Epidermal melanocyte (primary cell): ENCODE data around the gene CPNE8.

Experiments
- DNase-seq: peaks from one replicate; pipeline ENCODE4 v3.0.0; 2011; ENCODE audit warnings: low spot score; ENCODE audit not compliant: insufficient read length

CPNE8 gene

DNA sequence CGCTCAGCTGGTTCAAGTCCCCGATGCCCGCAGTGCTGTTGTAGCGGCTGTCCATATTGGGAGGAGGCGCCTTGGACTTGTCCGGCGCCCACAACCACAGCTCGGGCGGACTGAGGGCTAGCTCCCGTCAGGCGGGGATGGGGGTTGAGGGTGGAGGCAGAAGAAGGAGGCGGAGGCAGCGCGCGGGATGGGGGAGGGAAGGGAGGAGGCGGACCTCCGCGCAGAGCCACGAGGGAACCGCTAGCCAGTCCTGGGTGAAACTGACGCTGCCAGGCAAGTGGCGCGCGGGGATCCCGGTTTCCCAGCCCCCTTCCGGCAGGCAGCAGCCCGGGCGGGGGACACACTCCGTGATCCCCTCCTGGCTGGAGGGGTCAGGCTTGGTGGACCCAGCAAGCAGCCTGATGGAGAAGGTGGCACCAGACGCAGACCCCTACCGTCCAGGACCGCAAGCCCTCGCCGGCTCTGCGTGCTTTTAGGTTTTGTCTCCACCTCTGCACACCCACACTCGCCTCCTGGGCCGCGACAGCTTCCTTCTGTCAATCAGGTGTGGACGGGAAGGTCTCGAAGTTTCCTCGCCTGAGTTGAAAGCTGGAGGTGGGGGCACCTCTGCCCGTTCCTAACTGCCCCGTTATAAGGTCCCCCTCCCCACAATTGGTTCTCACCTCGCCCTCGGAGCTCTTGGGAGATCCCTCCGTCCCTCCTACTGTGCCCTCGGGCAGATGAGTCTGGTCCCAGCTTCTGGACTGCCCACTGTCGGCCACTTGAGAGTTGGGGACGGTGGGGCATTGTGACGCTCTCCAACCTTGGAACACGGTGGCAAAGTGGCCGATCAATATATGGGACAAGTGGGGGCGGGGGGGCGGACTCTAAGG lies at the start of gene CPNE8:
TSS of gene CPNE8 (minus strand) at position 112 of the 872 bp plus-strand sequence. CDS start at position 55, 57 bp downstream.
- peak; percentile 53 for DNase-seq

GRCh38 chr12:38954238-38954873 lies 49.0 kb upstream of the CPNE8 start:
- no peak for DNase-seq

GRCh38 chr12:38949363-38949762 lies 44.0 kb upstream of the CPNE8 start:
- DNase-seq, result no peak

GRCh38 chr12:38934686-38935085 lies 29.3 kb upstream of the CPNE8 start:
- no peak for DNase-seq

- DNase-seq, result no peak
Observed at GRCh38 chr12:38934078-38934584, 28.7 kb upstream of the CPNE8 start.

GRCh38 chr12:38932320-38932719 lies 26.9 kb upstream of the CPNE8 start:
- no peak for DNase-seq

DNA sequence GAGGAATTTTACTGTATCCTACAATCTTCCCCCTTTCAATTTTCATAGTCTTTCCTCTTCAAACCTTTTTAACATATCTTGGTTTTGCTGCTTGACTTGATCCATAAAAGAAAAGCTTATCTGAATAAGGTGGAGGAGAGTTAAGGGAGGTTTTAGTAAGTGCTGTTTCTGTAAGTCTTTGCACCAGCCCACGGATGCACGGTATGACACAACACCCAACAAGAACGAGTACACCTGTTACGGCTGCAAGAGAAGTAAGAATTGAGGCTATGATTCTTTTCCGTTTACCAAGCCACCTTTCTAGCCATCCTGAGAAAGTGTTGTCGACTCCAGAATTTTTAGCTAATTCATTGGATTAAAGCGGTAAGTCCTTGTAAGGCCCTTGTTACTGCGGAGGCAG lies 26.1 kb upstream of the CPNE8 start:
- no peak for DNase-seq

DNA sequence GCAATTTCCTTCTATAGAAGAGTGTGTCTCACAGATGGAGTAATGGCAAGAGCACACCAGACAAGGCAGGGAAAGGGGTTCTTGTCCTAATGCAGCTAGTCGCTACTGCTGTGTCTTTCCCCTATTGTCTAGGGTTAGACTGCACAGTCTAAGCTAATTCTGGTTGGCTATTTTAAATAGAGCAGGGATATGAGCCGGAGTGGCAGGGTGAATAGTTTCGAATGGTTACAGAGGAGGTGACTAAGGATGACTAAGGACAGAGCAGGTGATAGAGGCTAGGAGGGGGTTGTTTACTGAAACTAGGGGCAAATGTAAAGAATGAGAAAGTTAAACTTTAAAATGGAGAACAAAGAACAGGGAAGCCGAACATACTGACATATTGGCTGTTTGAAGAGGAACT lies 25.6 kb upstream of the CPNE8 start:
- no peak for DNase-seq

GRCh38 chr12:38926501-38926900 lies 21.1 kb upstream of the CPNE8 start:
- DNase-seq, result no peak

DNA sequence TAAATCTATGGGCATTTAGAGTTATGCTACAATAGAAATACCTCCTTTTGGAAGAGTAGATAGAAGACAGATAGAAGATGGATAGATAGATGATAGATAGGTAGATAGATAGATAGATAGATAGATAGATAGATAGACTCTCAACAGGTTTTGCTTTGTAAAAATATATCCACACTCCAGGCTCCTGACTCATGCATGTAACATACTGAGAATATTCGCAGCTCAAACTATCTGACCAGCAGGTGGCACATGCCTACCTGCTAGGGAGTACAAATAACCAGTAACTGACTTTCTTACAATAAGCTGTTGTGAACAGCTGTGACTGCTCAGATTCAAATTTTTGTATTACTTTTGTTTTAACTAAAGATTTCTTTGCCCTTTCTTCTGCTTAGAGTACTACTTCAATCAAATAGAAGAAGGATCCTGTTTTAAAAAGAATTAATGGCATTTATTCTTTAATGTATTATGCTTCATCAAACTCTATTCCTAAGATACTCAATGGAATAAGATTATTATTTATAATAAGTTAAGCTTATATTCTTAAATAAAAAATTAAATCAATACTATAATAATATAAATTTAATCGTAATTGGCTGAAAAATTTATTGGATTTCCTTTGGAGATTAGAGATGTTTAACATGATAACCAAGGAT lies 15.8 kb upstream of the CPNE8 start:
- DNase-seq, result no peak

- DNase-seq, result no peak
Observed at GRCh38 chr12:38919191-38919590, 13.8 kb upstream of the CPNE8 start.

DNA sequence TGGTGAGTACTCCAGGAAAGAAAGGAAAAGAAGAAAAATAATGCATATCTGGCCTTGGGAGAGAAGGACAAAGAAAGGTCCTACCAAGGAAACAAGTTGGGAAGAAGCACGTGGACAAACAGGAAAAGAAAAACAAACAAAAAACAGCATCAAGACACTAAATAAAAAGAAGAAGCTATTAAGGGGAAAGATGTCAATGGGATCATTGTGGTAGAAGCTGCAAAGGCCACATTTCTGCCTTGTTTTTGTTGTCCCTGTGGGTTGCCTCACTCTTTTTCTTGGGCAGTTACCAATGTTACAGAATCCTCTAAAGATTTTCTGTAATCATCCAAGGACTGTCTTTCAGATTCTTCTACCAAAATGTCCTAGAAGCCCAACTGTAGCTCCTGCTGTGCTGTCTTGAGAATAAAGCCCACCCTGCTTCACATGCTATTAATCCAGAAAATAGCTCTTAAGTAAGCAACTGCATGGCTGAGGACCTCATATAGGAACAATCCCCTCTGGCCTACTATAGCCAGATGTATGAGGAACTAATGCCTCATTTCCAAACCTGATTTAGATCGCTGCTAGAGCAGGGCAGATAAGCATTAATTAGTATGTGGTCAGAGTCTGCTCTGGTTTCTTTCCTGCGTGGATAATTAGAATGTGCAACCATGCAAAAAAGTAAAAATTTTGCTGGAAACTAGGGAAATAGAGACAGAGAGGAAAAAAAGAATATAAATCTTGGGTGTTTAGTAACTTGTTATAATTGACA lies 10.2 kb upstream of the CPNE8 start:
- DNase-seq, result no peak

DNA sequence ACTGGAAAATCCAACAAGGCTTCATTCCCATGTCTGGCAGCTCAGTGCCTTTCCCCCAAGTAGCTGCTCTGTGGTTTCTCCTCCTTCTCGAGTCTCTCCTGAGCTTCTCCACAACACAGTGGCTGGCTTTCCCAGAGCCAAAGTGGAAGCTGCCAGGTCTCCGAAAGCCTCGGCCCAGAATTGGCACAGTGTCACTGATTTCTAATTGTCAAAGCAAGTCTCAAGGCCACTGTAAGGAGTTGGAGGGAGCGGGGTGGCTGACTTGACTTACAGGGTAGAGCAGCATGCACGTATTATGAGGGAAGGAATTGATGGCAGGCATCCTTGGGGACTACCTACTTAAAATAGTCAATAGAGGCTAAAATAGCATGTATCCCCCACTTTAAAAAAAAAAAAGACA lies 6.7 kb upstream of the CPNE8 start:
- no peak for DNase-seq

DNA sequence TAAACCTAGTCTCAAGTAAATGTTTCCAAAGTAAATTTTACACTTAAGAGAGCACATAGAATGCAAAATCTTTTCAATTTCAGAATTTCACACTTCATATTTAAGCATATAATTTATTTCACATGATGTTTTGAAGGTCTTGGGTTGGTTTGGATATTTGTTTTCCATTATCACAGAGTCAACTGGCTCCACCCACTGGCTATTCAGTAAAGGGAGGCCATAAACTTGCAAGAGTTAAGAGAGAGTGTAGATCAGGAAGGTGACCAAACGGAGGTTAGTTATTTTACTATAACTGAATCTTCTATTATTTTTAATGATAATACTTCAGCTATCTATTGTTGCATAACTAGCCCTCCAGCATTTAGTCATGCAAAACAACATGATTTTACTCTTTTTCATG lies 6.2 kb upstream of the CPNE8 start:
- DNase-seq, result no peak

GRCh38 chr12:38907201-38907923 lies 2.0 kb upstream of the CPNE8 start:
- no peak for DNase-seq

DNA sequence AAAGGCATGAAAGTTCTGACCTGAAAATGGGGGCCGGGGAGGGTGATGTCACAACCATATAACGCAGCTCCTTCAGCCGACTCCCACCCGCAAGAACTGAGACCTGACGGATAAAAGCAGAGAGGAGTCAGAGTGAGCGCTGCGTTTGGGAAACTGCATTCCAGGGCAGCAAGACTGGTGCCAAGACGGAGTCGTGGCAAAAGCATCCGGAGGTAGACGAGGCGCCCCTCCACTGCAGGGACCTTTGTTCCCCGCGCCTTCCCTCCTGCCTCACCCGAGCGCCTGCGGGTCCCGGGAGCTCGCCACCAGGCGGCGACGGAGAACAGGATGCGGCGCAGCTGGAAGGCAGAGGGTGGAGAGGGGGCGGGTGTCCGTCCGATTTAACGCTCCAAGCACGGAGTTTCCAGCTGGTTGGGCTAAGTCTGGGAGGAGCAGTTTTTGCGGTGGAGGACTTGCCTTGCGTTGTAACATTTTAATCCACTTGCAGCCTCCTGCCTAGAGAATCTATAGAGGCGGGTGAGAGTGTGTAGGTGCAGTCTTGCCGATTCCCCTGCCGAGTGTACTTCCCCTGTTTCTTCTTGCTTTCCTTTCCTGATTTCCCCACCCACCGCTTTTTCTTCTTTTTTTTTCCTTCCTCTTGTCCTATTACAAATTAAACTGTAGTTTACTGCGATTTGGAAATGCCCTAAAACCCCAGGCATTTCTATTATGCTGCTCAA lies 1.2 kb upstream of the CPNE8 start:
- peak; percentile 64 for DNase-seq

DNA sequence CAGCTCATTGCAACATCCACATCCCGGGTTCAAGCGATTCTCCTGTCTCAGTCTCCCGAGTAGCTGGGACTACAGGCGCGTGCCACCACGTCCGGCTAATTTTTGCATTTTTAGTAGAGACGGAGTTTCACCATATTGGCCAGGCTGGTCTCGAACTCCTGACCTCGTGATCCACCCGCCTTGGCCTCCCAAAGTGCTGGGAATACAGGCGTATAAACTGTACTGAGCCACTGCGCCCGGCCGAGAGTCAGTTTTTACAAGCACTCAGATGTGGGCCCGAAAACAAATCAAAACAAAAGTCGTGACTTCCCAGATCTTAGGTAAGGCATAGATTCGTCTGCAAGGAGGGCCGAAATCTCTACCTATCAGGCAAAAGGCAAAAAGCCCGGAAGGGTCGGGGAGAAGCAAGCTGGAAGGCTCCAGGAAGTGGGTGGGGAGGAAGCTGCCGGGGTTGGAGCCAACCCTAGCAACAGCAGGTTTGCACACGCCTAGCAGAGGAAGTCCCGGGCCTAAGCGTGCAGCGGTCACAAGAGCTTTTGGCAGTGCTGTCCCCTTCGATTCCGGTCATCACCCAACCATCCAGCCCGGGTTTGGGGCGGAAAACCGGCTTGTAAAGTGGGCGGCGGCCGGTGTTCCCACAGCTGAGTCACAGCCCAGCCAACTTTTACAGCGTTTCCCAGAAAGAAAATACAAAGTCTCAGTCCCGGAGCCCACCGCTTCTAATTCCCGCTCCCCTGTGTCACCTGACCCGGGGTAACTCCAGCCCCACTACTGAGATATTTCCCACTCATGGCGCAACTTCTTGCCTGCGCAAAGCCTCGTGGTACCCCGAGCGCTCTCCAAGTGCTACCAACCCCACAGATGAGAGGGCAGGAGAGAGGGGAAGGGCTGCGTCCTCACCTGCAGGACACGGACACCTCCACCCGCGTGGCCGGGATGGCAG lies 583 bp downstream of the CPNE8 start:
- DNase-seq, result no peak

DNA sequence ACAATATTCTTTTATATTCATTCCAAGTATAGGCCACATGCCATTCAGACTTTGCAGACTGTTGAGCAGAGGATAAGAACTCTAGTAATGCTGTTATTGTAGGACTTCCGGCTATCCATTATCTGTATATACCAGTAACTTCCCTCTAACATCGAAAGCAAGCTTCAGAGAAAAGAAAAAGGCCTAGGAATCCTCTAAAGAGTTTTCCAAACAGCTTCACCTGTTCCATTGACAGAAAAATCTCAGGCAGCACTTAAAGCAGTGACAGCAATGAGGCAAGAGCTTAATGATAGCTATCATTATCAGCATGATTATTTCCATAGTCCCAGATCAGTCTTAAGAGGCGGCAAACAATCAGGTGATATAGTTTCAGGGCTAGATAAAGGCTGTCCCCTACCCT lies 1.8 kb downstream of the CPNE8 start:
- DNase-seq, result no peak
